ENCODE data around the gene PACS2. TPM values are rescaled to one million over a fixed set of nuclear protein-coding genes. Genes with fewer than 3 reads are reported as not detected.

The PACS2 gene
- total and polyA plus RNA-seq, 4 donors, result 5.1 to 21.9 (median 9.8) TPM

DNA sequence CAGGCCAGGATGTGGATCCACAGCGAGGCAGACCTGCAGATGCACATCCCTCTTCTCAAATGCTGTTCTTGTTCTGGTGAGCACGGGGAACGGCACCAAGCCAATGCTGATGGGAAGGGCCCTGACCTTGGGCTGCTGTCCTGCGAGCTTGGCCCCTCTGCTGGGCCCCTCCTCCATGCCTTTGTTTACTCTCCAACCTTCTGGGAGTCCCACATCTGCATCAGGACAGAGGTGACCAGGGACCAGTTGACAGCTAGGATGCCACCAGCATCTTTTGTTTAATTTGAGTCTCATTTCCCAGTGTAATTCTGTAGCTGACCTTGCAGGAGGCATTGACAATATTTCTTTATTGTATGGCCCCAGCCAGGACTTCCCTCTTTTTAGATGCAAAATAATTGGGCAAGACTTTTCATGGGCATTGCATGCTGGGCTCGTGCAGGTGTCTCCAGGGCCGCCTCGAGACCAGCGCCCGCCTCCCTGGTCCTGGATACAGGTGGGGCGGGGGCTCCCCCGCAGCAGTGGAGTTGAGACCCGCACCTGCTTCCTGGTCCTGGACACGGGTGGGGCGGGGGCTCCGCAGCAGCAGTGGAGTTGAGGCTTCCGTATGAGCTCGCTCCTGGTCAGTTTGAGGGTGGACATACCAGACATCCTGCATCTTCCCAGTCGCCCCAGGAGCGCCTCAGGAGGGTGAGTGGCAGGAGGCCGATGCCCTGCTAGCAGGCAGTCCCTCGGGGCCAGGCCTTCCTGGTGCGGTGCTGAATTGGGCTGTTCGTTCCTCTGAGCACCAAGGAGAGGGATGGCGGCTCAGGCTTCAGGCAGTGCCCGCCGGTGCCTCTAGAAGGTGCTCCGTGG is 11.4 kb downstream of the PACS2 start:
- no peaks in the 10 kb centered on the region for H3K36me3 ChIP-seq (ENCODE audit: control insufficient read depth in 4 of 4, insufficient read depth in 3 of 4, low read depth in 1 of 4, low read length in 3 of 4)
- 95% methylated on average over 27 of the region's 27 CpGs for WGBS
- no peak for DNase-seq (ENCODE audit: low spot score)
- no peaks in the 10 kb centered on the region for H3K27me3 ChIP-seq (ENCODE audit: control insufficient read depth in 4 of 4, insufficient read depth in 4 of 4, low read length in 3 of 4)
- TF ChIP-seq FOXA2 (IDR thresholded peaks at IDR 0.05), result no peak
- no peak for TF ChIP-seq HNF4A (conservative IDR thresholded peaks at IDR 0.05)
- no peak for TF ChIP-seq YY1 (IDR thresholded peaks at IDR 0.05)
- no peak for TF ChIP-seq GABPA (IDR thresholded peaks at IDR 0.05 in 1 of 2, conservative IDR thresholded peaks at IDR 0.05 in 1 of 2)
- TF ChIP-seq, protein P1, sequence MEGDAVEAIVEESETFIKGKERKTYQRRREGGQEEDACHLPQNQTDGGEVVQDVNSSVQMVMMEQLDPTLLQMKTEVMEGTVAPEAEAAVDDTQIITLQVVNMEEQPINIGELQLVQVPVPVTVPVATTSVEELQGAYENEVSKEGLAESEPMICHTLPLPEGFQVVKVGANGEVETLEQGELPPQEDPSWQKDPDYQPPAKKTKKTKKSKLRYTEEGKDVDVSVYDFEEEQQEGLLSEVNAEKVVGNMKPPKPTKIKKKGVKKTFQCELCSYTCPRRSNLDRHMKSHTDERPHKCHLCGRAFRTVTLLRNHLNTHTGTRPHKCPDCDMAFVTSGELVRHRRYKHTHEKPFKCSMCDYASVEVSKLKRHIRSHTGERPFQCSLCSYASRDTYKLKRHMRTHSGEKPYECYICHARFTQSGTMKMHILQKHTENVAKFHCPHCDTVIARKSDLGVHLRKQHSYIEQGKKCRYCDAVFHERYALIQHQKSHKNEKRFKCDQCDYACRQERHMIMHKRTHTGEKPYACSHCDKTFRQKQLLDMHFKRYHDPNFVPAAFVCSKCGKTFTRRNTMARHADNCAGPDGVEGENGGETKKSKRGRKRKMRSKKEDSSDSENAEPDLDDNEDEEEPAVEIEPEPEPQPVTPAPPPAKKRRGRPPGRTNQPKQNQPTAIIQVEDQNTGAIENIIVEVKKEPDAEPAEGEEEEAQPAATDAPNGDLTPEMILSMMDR (IDR thresholded peaks at IDR 0.05; ENCODE audit: low read depth, low read length, missing input control), result no peak
- TF ChIP-seq, protein P2, sequence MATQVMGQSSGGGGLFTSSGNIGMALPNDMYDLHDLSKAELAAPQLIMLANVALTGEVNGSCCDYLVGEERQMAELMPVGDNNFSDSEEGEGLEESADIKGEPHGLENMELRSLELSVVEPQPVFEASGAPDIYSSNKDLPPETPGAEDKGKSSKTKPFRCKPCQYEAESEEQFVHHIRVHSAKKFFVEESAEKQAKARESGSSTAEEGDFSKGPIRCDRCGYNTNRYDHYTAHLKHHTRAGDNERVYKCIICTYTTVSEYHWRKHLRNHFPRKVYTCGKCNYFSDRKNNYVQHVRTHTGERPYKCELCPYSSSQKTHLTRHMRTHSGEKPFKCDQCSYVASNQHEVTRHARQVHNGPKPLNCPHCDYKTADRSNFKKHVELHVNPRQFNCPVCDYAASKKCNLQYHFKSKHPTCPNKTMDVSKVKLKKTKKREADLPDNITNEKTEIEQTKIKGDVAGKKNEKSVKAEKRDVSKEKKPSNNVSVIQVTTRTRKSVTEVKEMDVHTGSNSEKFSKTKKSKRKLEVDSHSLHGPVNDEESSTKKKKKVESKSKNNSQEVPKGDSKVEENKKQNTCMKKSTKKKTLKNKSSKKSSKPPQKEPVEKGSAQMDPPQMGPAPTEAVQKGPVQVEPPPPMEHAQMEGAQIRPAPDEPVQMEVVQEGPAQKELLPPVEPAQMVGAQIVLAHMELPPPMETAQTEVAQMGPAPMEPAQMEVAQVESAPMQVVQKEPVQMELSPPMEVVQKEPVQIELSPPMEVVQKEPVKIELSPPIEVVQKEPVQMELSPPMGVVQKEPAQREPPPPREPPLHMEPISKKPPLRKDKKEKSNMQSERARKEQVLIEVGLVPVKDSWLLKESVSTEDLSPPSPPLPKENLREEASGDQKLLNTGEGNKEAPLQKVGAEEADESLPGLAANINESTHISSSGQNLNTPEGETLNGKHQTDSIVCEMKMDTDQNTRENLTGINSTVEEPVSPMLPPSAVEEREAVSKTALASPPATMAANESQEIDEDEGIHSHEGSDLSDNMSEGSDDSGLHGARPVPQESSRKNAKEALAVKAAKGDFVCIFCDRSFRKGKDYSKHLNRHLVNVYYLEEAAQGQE (IDR thresholded peaks at IDR 0.05), result no peak
- TF ChIP-seq FOXA1 (IDR thresholded peaks at IDR 0.05), result no peak
- TF ChIP-seq, protein P3, sequence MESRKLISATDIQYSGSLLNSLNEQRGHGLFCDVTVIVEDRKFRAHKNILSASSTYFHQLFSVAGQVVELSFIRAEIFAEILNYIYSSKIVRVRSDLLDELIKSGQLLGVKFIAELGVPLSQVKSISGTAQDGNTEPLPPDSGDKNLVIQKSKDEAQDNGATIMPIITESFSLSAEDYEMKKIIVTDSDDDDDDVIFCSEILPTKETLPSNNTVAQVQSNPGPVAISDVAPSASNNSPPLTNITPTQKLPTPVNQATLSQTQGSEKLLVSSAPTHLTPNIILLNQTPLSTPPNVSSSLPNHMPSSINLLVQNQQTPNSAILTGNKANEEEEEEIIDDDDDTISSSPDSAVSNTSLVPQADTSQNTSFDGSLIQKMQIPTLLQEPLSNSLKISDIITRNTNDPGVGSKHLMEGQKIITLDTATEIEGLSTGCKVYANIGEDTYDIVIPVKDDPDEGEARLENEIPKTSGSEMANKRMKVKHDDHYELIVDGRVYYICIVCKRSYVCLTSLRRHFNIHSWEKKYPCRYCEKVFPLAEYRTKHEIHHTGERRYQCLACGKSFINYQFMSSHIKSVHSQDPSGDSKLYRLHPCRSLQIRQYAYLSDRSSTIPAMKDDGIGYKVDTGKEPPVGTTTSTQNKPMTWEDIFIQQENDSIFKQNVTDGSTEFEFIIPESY (IDR thresholded peaks at IDR 0.05), result no peak
- TF ChIP-seq, protein P4, sequence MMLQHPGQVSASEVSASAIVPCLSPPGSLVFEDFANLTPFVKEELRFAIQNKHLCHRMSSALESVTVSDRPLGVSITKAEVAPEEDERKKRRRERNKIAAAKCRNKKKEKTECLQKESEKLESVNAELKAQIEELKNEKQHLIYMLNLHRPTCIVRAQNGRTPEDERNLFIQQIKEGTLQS (IDR thresholded peaks at IDR 0.05), result no peak
- TF ChIP-seq EGR1 (IDR thresholded peaks at IDR 0.05; ENCODE audit: low read depth in 2 of 2), result no peak
- TF ChIP-seq, protein P5, sequence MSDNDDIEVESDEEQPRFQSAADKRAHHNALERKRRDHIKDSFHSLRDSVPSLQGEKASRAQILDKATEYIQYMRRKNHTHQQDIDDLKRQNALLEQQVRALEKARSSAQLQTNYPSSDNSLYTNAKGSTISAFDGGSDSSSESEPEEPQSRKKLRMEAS (IDR thresholded peaks at IDR 0.05), result no peak
- no peak for TF ChIP-seq TAF1 (conservative IDR thresholded peaks at IDR 0.05)
- TF ChIP-seq NR2F2 (IDR thresholded peaks at IDR 0.05), result no peak
- no peak for TF ChIP-seq RAD21 (IDR thresholded peaks at IDR 0.05)
- no peaks in the 10 kb centered on the region for H3K9me3 ChIP-seq (ENCODE audit: control insufficient read depth in 4 of 4, low read length in 3 of 4)
- no peak overlapping the region for H3K27ac ChIP-seq (ENCODE audit: low read depth in 1 of 2, low read length in 2 of 2)
- H3K4me3 ChIP-seq (ENCODE audit: low read depth in 1 of 3, low read length in 3 of 3), result no peak overlapping the region
- H3K4me1 ChIP-seq (ENCODE audit: control insufficient read depth in 4 of 4, insufficient read depth in 4 of 4, low read length in 3 of 4), result peaks cover 11 to 23% (median 18%) of the 10 kb centered on the region in 4 donors
- H3K9ac ChIP-seq (ENCODE audit: low read depth in 1 of 2, low read length in 2 of 2), result no peak overlapping the region

DNA sequence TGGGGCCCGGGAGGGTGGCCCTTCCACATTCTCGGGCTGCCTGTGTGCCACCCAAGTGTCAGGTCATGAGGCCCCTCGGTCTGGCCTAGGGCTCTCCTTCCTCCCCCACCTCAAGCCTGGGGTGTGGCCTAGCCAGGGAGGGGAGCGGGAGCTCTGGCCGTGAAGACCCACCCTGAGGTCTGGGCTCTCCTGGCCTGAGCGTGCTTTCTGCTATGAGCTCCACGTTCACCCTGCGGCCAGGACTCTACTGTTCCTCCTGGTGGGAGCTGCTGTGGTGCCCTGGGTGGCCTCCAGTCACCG is 12.0 kb downstream of the PACS2 start:
- H3K36me3 ChIP-seq (ENCODE audit: control insufficient read depth in 4 of 4, insufficient read depth in 3 of 4, low read depth in 1 of 4, low read length in 3 of 4), result no peaks in the 10 kb centered on the region
- no peaks in the 10 kb centered on the region for H3K27me3 ChIP-seq (ENCODE audit: control insufficient read depth in 4 of 4, insufficient read depth in 4 of 4, low read length in 3 of 4)
- no peak overlapping the region for H3K9ac ChIP-seq (ENCODE audit: low read depth in 1 of 2, low read length in 2 of 2)
- H3K4me3 ChIP-seq (ENCODE audit: low read depth in 1 of 3, low read length in 3 of 3), result no peak overlapping the region
- DNase-seq (ENCODE audit: low spot score), result no peak
- peaks cover 11 to 23% (median 18%) of the 10 kb centered on the region in 4 donors for H3K4me1 ChIP-seq (ENCODE audit: control insufficient read depth in 4 of 4, insufficient read depth in 4 of 4, low read length in 3 of 4)
- no peak overlapping the region for H3K27ac ChIP-seq (ENCODE audit: low read depth in 1 of 2, low read length in 2 of 2)
- TF ChIP-seq FOXA1 (IDR thresholded peaks at IDR 0.05) (no peak), SP1 (IDR thresholded peaks at IDR 0.05) (no peak)
- TF ChIP-seq, protein P4 (IDR thresholded peaks at IDR 0.05), result no peak
- WGBS, result 95% methylated on average over 9 of the region's 9 CpGs
- no peaks in the 10 kb centered on the region for H3K9me3 ChIP-seq (ENCODE audit: control insufficient read depth in 4 of 4, low read length in 3 of 4)
